Suprapubic skin (tissue), 4 donors: ENCODE results near the gene INS.

Source experiments
- EP300 ChIP-seq: sonication (generic); formaldehyde crosslinking; IDR thresholded peaks from one replicate; pipeline ENCODE4 v1.6.1; 2017; ENCODE audit warnings: antibody characterized with exemption
- POLR2A ChIP-seq, 2 donors: fragments of 450-650 bp; IDR thresholded peaks; one replicate each; pipeline ENCODE4 v1.6.1; 2017; ENCODE audit warnings: antibody characterized with exemption in 2 of 2, mild to moderate bottlenecking in 2 of 2, moderate library complexity in 2 of 2
- POLR2AphosphoS5 ChIP-seq, 3 donors: sonication (generic); formaldehyde crosslinking; IDR thresholded peaks; one replicate each; pipeline ENCODE4 v1.6.1; 2017; ENCODE audit warnings: antibody characterized with exemption in 3 of 3
- TF ChIP-seq, protein P1 (sequence below), 2 donors: fragments of 200-600 bp in 1 of 2; fragments of 450-650 bp in 1 of 2; sonication (generic) in 1 of 2; IDR thresholded peaks; one replicate each; pipeline ENCODE4 v1.5.1; 2016 to 2019; ENCODE audit warnings: antibody characterized with exemption in 2 of 2, mild to moderate bottlenecking in 1 of 2, moderate library complexity in 1 of 2

DNA sequence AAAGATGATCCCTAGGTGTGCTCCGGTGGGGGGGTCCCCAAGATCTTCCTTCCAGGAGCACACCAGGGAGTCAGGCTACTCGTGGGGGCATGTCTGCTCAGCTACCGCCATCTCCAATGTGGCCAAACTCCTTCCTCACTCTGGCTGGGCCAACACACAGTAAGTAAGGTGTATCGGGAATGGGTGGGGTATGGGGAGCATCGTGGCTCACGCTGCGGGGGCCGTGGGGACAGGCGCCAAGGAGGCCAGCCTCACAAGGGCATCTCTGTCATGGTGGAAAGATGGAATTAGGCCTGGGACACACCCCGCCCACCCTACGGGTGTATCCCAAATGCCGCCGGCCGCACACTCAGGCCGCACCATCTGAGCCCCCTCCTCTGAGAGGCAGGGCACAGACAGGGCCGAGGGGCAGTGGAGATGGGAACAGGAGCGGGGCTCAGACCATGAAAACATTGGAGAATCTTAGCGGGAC lies 30.1 kb downstream of the INS start:
- TF ChIP-seq POLR2AphosphoS5 (IDR thresholded peaks at IDR 0.05) (no peak), POLR2A (IDR thresholded peaks at IDR 0.05) (no peak), EP300 (no peak)
- TF ChIP-seq, protein P1, sequence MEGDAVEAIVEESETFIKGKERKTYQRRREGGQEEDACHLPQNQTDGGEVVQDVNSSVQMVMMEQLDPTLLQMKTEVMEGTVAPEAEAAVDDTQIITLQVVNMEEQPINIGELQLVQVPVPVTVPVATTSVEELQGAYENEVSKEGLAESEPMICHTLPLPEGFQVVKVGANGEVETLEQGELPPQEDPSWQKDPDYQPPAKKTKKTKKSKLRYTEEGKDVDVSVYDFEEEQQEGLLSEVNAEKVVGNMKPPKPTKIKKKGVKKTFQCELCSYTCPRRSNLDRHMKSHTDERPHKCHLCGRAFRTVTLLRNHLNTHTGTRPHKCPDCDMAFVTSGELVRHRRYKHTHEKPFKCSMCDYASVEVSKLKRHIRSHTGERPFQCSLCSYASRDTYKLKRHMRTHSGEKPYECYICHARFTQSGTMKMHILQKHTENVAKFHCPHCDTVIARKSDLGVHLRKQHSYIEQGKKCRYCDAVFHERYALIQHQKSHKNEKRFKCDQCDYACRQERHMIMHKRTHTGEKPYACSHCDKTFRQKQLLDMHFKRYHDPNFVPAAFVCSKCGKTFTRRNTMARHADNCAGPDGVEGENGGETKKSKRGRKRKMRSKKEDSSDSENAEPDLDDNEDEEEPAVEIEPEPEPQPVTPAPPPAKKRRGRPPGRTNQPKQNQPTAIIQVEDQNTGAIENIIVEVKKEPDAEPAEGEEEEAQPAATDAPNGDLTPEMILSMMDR (IDR thresholded peaks at IDR 0.05): no peak
